ENCODE measurements around the gene SLIT1.

SLIT1 gene

GRCh38 chr10:97063271-97063982, 122.3 kb downstream of the SLIT1 start:
- DNase-seq (ENCODE audit: low read depth) = no peak

- no peak for DNase-seq (ENCODE audit: low read depth)
Measured at GRCh38 chr10:97062456-97062855, 123.3 kb downstream of the SLIT1 start.

- no peak for DNase-seq (ENCODE audit: low read depth)
Measured at GRCh38 chr10:97062046-97062445, 123.7 kb downstream of the SLIT1 start.

- DNase-seq (ENCODE audit: low read depth) = no peak
Measured at GRCh38 chr10:97061423-97061822, 124.3 kb downstream of the SLIT1 start.

GRCh38 chr10:97060441-97061084, 125.2 kb downstream of the SLIT1 start:
- no peak for DNase-seq (ENCODE audit: low read depth)

GRCh38 chr10:97059872-97060205, 125.9 kb downstream of the SLIT1 start:
- no peak for DNase-seq (ENCODE audit: low read depth)

GRCh38 chr10:97059006-97059871, 126.5 kb downstream of the SLIT1 start:
- no peak for DNase-seq (ENCODE audit: low read depth)

GRCh38 chr10:97058521-97058920, 127.2 kb downstream of the SLIT1 start:
- no peak for DNase-seq (ENCODE audit: low read depth)

GRCh38 chr10:97057491-97058235, 128.1 kb downstream of the SLIT1 start:
- DNase-seq (ENCODE audit: low read depth) = no peak

GRCh38 chr10:97056003-97056630, 129.6 kb downstream of the SLIT1 start:
- DNase-seq (ENCODE audit: low read depth) = no peak

- no peak for DNase-seq (ENCODE audit: low read depth)
Measured at GRCh38 chr10:97053276-97053675, 132.5 kb downstream of the SLIT1 start.

GRCh38 chr10:97050956-97051496, 134.7 kb downstream of the SLIT1 start:
- DNase-seq (ENCODE audit: low read depth) = no peak

GRCh38 chr10:97050205-97050745, 135.5 kb downstream of the SLIT1 start:
- no peak for DNase-seq (ENCODE audit: low read depth)

- no peak for DNase-seq (ENCODE audit: low read depth)
Measured at GRCh38 chr10:97049670-97050069, 136.1 kb downstream of the SLIT1 start.

- DNase-seq (ENCODE audit: low read depth) = no peak
Measured at GRCh38 chr10:97048649-97049427, 136.9 kb downstream of the SLIT1 start.

GRCh38 chr10:97047788-97048187, 138.0 kb downstream of the SLIT1 start:
- DNase-seq (ENCODE audit: low read depth) = no peak

GRCh38 chr10:97047083-97047736, 138.5 kb downstream of the SLIT1 start:
- DNase-seq (ENCODE audit: low read depth) = no peak

GRCh38 chr10:97046456-97047082, 139.2 kb downstream of the SLIT1 start:
- DNase-seq (ENCODE audit: low read depth) = no peak

GRCh38 chr10:97043563-97043855, 142.2 kb downstream of the SLIT1 start:
- DNase-seq (ENCODE audit: low read depth) = no peak
